ENCODE results near the gene MLYCD.

The MLYCD gene

DNA sequence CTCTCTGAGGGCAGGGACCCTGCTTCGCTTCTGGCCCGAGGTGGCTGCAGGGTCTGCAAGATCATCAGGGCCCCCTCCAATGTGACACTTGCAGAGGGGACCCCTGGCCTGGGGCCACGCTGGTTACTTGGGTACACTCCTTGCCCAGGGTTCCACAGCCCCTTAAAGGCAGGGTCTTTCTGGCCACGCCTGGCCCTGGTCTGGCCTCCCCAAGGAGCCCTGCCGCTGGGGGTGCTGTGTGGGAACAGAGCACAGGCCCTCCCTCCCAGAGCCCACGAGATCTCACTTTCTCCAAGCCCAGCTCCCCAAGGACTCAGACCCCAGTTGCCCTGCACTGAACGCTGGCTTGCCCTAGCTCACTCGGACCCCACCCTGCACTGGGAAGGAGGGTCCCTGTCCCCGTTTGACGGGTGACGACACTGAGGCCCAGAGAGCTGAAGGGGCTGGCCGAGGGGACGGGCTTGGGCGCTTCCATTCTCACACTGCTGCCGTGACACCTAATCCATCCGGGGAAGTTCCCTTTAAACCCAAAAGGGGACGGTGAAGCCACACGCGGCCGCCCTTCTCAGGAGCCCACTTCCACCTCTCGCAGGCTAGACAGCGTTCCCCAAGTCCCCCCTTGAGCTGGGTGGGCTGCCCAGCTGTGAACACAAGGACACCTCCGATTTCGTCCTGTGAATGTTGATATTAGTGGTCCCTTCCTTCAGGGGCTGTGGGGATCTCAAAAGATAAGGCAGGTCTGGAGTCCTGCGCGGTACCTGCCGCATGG is 27.2 kb downstream of the MLYCD start:
- no peak for DNase-seq (ENCODE audit: low spot score)

GRCh38 chr16:83926726-83927397 is 27.9 kb downstream of the MLYCD start:
- DNase-seq (ENCODE audit: low spot score), result peak; percentile 92

DNA sequence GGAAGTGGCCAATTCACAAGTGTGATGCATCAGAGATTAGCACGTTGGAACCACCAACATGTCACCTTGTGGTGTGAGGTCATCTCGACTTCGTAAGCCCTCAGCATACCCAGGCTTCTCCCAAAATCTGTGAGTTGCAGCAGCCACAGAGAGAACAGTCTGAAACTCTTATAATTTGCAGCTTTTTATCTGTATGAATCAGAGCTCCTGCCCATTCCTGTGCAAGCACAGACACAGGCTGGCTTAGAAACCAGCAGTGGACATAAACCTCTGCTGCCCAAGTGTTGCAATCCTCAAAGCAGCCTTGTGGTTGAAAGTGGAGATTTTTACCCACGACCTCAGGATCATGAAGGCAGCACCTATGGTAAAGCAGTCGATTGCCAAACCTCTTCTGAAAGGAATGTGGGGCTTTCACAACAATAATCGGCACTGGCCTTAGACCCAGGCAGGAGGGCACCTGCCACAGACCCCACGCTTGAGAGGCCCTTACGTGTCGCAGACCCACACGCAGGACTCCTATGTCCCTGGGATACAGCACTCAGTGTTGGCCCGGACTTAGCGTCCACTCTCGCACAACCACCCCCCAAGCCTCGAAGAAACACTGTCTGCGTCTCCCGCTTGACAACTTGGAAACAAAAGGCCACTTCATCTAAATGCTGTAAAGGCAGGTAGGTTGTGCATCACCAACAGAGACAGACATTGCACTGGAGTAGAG is 29.6 kb downstream of the MLYCD start:
- DNase-seq (ENCODE audit: low spot score), result peak; percentile 68

GRCh38 chr16:83929811-83930555 is 31.1 kb downstream of the MLYCD start:
- no peak for DNase-seq (ENCODE audit: low spot score)

GRCh38 chr16:83930730-83931500 is 32.0 kb downstream of the MLYCD start:
- no peak for DNase-seq (ENCODE audit: low spot score)

GRCh38 chr16:83931556-83931955 is 32.6 kb downstream of the MLYCD start:
- DNase-seq (ENCODE audit: low spot score), result no peak

GRCh38 chr16:83932304-83932703 is 33.4 kb downstream of the MLYCD start:
- no peak for DNase-seq (ENCODE audit: low spot score)

DNA sequence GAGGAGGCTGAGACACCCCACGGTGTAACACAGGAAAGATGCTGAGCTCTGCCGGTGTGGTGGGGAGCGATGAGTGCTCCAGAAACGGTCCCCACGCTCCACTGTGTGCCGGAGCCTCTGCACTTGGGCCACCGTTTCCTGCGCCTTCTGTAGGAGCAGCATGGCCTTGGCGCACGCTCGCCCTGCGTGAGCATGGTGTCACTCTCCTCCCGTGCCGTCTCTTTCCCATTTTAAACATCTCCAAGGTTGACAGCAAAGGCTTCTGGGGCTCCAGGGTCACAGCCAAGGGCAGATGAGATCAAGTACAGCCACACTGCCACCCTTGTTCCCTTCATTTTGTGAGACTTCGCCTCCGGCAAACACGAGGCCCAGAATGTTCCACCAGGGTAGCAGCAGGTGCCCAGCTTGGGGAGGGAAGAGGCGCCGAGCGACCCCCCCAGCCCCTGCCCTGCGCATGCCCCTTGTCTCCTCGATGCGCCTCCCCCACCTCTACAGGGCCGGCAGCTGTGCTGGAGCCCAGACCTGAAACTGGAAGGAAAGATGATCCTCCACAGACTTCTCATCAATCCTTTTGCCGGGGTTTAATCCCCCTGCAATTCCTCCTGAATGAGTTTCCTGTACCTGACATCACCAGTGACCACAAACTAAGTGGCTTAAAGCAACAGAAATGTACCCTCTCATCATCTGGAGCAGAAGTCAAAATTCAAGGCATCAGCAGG is 34.2 kb downstream of the MLYCD start:
- DNase-seq (ENCODE audit: low spot score), result no peak

GRCh38 chr16:83933885-83934683 is 35.2 kb downstream of the MLYCD start:
- DNase-seq (ENCODE audit: low spot score), result no peak

DNA sequence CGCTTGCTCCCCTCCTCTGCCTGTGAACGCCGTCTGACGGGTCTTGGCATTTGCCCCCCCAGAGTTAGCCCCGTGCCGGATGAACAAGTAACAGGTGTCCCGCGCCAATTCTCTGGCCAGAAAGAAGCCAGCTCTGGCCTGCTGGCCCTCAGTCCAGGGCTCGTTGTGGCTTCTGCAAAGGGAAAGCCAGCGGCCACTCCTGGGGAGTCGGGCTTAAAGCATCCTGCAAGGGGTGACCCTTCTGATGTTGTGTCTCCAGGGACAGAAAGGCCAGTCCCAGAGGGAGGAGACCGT is 35.7 kb downstream of the MLYCD start:
- DNase-seq (ENCODE audit: low spot score), result no peak

DNA sequence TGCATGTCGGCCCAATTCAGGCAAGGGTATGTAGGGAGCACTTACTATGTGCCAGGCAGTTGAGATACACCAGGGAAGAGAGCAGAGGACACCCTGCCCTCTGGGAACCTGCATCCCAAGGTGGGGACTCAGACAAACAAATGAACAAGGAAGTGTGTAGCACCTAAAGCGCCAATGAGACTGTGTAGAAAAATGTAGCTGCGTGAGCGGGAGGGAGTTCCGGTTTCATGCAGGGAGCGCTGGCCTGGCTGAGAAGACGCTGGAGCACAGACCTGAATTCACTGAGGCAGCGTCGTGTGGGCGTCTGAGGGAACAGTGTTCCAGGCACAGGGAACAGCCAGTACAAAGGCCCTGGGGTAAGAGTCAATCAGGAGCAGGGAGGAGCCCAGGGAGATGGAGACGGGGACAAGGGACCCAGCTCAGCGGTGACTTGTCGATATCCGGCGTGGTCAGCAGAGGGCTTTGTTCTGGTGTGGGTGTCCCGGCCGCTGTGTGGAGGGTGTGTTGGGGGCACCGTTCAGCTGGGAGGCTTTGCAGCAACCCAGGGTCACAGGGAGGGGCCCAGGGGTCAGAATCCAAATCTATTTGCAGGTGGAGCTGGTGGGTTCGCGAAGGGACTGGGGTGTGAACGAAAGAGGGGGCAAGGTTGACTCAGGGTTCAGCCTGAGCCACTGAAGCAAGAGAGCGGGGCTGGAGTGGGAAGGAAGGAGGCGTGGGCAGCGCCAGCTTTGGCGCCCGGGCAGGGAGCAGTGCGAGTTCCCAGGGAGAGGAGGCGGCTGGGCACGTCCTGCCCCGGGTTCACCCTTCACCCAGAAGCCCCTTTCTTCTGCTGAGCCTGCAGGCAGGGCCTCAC is 36.3 kb downstream of the MLYCD start:
- DNase-seq (ENCODE audit: low spot score), result no peak

GRCh38 chr16:83935858-83936255 is 36.9 kb downstream of the MLYCD start:
- DNase-seq (ENCODE audit: low spot score), result no peak

DNA sequence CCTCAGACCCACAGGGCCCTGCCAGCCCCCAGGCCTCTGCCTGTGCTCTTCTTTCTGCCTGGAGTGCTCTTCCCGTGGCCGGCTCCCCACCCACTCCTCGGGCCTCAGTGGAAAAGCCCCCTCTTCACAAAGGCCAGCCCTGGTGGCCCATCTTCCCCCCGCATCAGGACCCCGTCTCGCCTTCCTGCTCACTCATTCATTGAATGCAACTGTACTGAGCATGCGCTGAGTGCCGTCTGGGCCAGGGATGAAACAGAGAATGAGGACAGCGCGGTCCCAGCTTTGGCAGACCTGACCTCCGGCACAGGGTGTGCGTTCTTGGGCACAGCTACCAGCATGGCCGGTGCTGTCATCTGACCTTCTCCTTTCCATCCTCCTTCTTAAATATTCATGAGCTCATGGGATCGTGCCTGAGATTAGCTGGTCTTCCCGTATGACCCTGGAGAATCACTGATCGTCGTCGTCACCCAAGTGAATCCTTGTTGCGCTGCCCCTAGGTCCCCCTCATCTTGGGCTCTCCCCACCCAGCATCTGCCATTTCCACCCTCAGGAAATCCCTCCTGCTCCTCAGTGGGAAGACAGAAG is 37.8 kb downstream of the MLYCD start:
- no peak for DNase-seq (ENCODE audit: low spot score)

DNA sequence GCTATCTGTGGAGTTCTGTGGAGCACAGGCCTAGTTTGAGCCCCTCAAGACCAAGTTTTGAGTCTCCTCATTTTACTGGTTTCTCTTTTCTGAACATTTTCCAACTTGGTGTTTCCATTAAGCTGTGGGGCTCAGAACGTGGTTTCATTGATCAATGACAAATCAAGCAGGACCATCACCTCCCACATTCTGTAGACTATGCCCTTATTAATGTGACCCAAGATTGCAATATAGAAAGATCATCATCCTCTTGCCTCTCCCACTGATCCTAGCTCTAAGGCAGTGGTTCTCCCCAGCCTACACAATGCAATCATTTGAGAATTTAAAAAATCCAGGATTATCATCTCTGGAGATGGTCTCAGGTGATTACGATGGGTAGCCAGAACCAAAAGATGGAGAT is 38.4 kb downstream of the MLYCD start:
- DNase-seq (ENCODE audit: low spot score), result no peak

DNA sequence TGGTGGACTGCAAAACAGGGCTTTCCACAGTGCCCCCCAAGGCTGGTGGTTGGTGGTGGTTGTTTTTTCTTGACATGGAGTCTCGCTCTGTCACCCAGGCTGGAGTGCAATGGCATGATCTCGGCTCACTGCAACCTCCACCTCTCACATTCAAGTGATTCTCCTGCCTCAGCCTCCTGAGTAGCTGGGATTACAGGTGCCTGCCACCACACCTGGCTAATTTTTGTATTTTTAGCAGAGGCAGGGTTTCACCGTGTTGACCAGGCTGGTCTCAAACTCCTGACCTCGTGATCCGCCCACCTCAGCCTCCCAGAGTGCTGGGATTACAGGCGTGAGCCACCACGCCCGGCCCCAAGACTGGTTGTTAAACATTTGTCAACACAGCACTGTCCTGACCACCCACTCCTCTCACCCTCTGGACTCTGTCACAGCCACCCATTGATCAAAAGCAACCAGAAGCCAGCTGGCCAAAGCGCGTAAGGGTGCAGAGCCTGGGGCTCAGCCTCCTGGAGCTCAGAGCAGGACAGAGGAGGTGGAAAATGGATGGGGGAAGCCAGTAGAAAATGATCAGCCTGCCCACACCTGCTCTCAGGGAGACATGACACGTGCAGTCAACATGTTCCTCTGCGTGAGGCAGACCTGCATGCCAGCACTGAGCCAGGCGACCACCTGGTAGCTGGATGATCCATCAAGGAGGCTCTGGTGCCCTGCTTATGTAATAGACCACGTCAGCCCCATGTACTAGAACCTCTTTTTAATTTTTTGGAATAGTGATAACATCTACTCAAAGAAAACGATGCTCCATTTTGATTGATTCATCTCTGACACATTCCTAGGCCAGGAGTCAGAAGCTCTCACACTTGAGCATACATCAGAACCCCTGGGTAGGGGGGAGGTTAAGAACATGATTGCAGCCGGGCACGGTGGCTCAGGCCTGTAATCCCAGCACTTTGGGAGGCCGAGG is 39.3 kb downstream of the MLYCD start:
- no peak for DNase-seq (ENCODE audit: low spot score)

- DNase-seq (ENCODE audit: low spot score), result no peak
These were observed 40.4 kb downstream of the MLYCD start for GRCh38 chr16:83939266-83939855.

GRCh38 chr16:83940119-83940518 is 41.2 kb downstream of the MLYCD start:
- DNase-seq (ENCODE audit: low spot score), result no peak
